BJ (cell line): ENCODE results near the gene SPTBN1. TPM values are rescaled to one million over a fixed set of nuclear protein-coding genes. Genes with fewer than 3 reads are reported as not detected.

ENCODE experiments used
- CTCF ChIA-PET: fragments of 350-600 bp; formaldehyde crosslinking; extraction: SDS; loops from one replicate; lab custom pipeline; 2021; ENCODE audit warnings: antibody characterized with exemption, inconsistent platforms; lab: Yijun Ruan, JAX
- POLR2A ChIA-PET: fragments of 300-600 bp; sonication (Branson Sonifier 250); formaldehyde crosslinking; extraction: SDS; loops from one replicate; lab custom pipeline; 2021; ENCODE audit warnings: antibody characterized with exemption; lab: Charles Lee
- DNase-seq: peaks from one replicate; pipeline ENCODE4 v3.0.0-alpha.2; 2011; ENCODE audit warnings: low read depth
- H3K27me3 ChIP-seq: 2 replicates; pipeline ENCODE4 v1.6.0; 2011; ENCODE audit warnings: low read length; ENCODE audit not compliant: control insufficient read depth, insufficient read depth
- H3K36me3 ChIP-seq: 2 replicates; pipeline ENCODE4 v1.5.1; 2011; ENCODE audit warnings: low read length; ENCODE audit not compliant: control insufficient read depth, insufficient read depth
- H3K4me3 ChIP-seq: 2 replicates; pipeline ENCODE4 v1.5.1; 2011; ENCODE audit warnings: low read depth, mild to moderate bottlenecking, control low read depth, low read length
- polyA plus RNA-seq: library from polyadenylated mRNA; depleted of rRNA; stranded (reverse); fragments of >200 nt; gene quantifications from 2 replicates; pipeline ENCODE4 v1.2.3, GENCODE V29; 2011
- TF ChIP-seq, protein P1 (sequence below): IDR thresholded peaks from 2 replicates; pipeline ENCODE4 v1.5.1; 2011; ENCODE audit warnings: low read depth, mild to moderate bottlenecking, control low read depth, inconsistent platforms, low read length, moderate library complexity; ENCODE audit not compliant: insufficient read depth

Gene SPTBN1
- polyA plus RNA-seq, 1 experiment = 33.8 TPM

DNA sequence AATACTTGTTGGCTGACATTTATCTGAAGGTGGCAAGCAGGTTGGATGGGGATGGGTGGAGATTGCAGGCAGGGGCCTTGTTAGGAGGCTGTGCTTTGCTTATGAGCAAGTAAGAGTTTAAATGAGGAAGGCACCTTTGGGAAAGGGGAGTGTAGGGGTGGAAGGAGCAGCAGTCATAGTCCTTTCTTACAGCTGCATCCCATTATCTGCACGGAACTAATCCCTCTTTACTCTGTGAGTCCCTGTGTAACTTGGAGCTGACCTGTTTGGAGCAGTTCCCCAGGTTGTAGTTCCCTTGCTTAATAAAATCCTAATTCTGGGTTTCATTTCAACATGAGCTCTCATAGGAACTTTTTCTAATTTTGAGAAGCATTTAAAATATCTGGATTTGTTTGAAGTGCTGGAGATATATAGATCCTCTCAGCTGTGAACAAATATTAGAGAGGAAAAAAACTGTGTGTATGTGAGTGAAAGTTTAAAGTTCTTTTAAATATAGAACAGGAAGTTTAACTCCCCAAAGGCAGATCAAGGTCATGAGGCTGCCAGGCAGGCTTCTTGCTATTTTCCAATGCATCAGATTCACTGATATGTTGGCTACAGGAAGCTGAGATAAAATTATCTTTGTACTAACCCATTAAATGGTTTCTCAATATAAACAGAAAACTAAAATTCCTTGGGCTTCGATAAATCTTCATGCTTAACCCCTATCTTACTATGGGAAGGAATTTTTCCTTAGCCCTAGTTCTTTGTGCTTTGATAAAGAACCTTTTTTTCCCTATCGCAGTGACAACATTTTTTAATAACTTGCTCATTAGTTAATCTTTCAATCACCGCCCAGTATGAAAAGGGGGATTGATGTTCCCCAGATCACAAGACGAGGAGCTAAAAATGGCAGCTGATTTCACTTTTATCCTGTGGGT lies 162.8 kb downstream of the SPTBN1 start:
- TF ChIP-seq, protein P1, sequence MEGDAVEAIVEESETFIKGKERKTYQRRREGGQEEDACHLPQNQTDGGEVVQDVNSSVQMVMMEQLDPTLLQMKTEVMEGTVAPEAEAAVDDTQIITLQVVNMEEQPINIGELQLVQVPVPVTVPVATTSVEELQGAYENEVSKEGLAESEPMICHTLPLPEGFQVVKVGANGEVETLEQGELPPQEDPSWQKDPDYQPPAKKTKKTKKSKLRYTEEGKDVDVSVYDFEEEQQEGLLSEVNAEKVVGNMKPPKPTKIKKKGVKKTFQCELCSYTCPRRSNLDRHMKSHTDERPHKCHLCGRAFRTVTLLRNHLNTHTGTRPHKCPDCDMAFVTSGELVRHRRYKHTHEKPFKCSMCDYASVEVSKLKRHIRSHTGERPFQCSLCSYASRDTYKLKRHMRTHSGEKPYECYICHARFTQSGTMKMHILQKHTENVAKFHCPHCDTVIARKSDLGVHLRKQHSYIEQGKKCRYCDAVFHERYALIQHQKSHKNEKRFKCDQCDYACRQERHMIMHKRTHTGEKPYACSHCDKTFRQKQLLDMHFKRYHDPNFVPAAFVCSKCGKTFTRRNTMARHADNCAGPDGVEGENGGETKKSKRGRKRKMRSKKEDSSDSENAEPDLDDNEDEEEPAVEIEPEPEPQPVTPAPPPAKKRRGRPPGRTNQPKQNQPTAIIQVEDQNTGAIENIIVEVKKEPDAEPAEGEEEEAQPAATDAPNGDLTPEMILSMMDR = no peak
- Histone ChIP-seq H3K36me3 (peaks cover 13% of the 10 kb centered on the region), H3K27me3 (no peaks in the 10 kb centered on the region), H3K4me3 (no peak overlapping the region)
- CTCF ChIA-PET = interaction anchor here (0.7 to 1.2 kb wide), 2 partner anchors 17 to 86 kb away, joined by 3 read pairs; no protein-coding TSS in a partner anchor
- no peak for DNase-seq
- POLR2A ChIA-PET = no interaction called here

DNA sequence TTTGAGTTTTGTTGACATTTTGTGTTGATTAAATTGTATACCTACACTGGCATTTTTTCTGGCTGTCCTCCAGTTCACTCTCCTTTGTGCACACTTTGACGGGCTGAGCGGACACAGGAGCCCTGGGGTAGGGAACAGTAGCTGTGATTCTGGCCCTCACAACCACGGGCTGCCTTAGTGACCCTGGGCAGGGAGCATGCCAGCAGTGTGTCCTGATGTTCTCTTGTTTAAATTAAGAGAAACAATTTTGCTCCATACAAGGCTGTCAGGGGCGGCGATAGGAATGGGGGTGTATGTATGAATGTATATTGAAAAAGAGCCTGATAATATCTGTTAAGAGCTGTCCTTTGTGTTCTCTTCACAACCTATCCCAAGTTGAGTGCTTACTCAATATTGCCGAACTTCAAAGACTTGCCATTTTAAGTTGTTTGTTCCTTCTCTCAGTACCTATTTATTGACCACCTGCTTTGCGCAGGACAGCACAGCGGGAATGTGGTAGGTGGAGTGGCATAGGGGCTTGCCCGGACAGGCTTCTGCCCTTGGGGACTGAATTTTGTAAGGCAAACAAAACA lies 163.6 kb downstream of the SPTBN1 start:
- Histone ChIP-seq H3K36me3 (peaks cover 13% of the 10 kb centered on the region), H3K27me3 (no peaks in the 10 kb centered on the region), H3K4me3 (no peak overlapping the region)
- ChIA-PET POLR2A (no interaction called here), CTCF (interaction anchor here (1.2 kb wide), 1 partner anchor 85 kb away, joined by 3 read pairs; no protein-coding TSS in a partner anchor)
- TF ChIP-seq, protein P1 = no peak
- no peak for DNase-seq

DNA sequence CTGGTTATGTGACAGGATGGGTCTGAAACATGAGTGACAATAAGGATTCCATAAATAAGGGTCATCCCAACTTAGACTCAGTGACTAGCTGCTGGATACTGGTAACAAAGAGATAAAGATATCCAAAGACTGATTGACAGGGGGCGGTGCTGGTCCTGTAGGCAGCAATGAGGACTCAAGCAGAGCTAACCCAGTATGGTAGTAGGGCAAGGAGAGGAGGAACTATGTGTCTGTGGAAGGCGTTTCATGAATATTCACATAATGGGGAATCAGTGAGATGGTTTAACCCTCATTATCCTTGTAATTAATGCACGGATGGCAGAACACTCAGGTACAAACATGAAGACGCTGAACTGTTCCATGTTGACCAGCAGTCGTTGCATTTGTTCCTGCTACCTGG lies 164.8 kb downstream of the SPTBN1 start:
- TF ChIP-seq, protein P1 = no peak
- DNase-seq = no peak
- Histone ChIP-seq H3K4me3 (no peak overlapping the region), H3K36me3 (peaks cover 15% of the 10 kb centered on the region), H3K27me3 (no peaks in the 10 kb centered on the region)
- POLR2A ChIA-PET = no interaction called here
- CTCF ChIA-PET = no interaction called here

DNA sequence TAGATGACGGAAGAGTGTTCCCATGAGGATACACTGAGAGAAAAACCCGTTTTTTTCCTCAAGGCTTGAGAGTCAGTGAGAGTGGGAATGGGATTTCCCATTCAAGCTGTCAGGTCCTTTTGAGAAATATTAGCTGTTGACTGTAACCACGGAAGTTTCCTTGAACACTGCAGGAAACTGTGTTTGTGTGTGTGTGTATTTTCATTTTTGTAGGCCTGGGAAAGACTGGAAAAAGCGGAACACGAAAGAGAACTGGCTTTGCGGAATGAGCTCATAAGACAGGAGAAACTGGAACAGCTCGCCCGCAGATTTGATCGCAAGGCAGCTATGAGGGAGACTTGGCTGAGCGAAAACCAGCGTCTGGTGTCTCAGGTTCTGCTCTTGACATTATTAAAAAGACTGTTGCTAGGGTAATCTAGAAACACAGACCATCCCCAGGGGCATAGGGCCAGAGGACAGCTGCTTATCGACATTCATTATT lies 168.5 kb downstream of the SPTBN1 start:
- peaks cover 22% of the 10 kb centered on the region for H3K36me3 ChIP-seq
- no peaks in the 10 kb centered on the region for H3K27me3 ChIP-seq
- DNase-seq = no peak
- ChIA-PET CTCF (interaction anchor here (0.7 to 1.2 kb wide), 4 partner anchors 9 to 448 kb away, joined by 3 read pairs; no protein-coding TSS in a partner anchor), POLR2A (no interaction called here)
- TF ChIP-seq, protein P1 = no peak
- H3K4me3 ChIP-seq = no peak overlapping the region

DNA sequence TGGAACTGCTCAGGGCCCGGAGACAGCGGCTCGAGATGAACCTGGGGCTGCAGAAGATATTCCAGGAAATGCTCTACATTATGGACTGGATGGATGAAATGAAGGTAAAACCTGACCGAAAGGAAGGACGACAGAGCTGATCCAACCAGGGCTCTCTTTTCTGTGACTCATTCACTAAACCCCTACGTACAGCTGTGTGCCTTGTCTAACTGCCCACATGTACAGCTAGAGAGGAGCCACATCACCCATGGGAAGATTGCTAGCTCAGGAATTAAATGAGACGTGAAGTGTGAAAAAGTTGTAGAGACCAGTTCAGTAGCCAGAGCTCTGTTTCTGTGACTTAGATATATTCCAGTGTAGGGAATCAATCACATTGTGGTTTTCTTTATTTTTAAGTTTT lies 170.0 kb downstream of the SPTBN1 start:
- TF ChIP-seq, protein P1 = no peak
- CTCF ChIA-PET = no interaction called here
- no peak for DNase-seq
- Histone ChIP-seq H3K36me3 (peaks cover 33% of the 10 kb centered on the region), H3K4me3 (no peak overlapping the region), H3K27me3 (no peaks in the 10 kb centered on the region)
- POLR2A ChIA-PET = no interaction called here
